GM12873 (cell line): ENCODE data around the gene EPHX1.

Experiments used
- CTCF ChIP-seq: IDR thresholded peaks from 2 replicates; pipeline ENCODE4 v1.5.1; 2012; ENCODE audit warnings: low read depth, mild to moderate bottlenecking, moderate library complexity, low read length, control low read depth; ENCODE audit not compliant: insufficient read depth; ENCODE audit errors: missing control alignments

EPHX1 gene

GRCh38 chr1:225888898-225889601, 79.1 kb downstream of the EPHX1 start, which contains the start of gene LEFTY1:
TSS of gene LEFTY1 (minus strand) at chr1:225889146. CDS start at chr1:225889066, 80 bp downstream.
- no peak for TF ChIP-seq CTCF

GRCh38 chr1:225889743-225890142, 79.8 kb downstream of the EPHX1 start:
- no peak for TF ChIP-seq CTCF

- no peak for TF ChIP-seq CTCF
Measured at GRCh38 chr1:225890346-225891228, 80.7 kb downstream of the EPHX1 start.

GRCh38 chr1:225891229-225891972, 81.5 kb downstream of the EPHX1 start:
- no peak for TF ChIP-seq CTCF

- TF ChIP-seq CTCF, result no peak
Measured at GRCh38 chr1:225892307-225892706, 82.4 kb downstream of the EPHX1 start.
